OCI-LY1 (cell line): ENCODE measurements around the gene SERINC2.
"Not testable (repeated sequence)": the region's sequence is repeated elsewhere in the genome, so short reads cannot be mapped to it uniquely, and the experiment has no call there.

Experiments
- H2AFZ ChIP-seq: fragments of 200-600 bp; sonication (generic), shearing (Covaris generic); 2 replicates; pipeline ENCODE4 v1.6.0; 2014; ENCODE audit warnings: antibody characterized with exemption, mild to moderate bottlenecking, low read length
- H3F3A ChIP-seq: fragments of 200-600 bp; sonication (generic), shearing (Covaris generic); 2 replicates; pipeline ENCODE4 v1.6.0; 2014; ENCODE audit warnings: mild to moderate bottlenecking, antibody characterized with exemption, low read length, moderate library complexity; ENCODE audit not compliant: insufficient read depth
- H3K27ac ChIP-seq: fragments of 200-600 bp; sonication (generic); 2 replicates; pipeline ENCODE4 v1.5.1; 2014; ENCODE audit warnings: low read length, mixed run types, mild to moderate bottlenecking, low read depth; ENCODE audit not compliant: poor library complexity, severe bottlenecking
- H3K27me3 ChIP-seq: fragments of 200-600 bp; sonication (generic); 2 replicates; pipeline ENCODE4 v1.6.0; 2014; ENCODE audit warnings: antibody characterized with exemption, mild to moderate bottlenecking, low read length, moderate library complexity; ENCODE audit not compliant: insufficient read depth
- H3K36me3 ChIP-seq: fragments of 200-600 bp; sonication (generic); 2 replicates; pipeline ENCODE4 v1.6.1; 2014; ENCODE audit warnings: mild to moderate bottlenecking, antibody characterized with exemption, low read length, moderate library complexity, mixed read lengths; ENCODE audit not compliant: insufficient read depth
- H3K4me1 ChIP-seq: fragments of 200-600 bp; sonication (generic); 2 replicates; pipeline ENCODE4 v1.5.1; 2014; ENCODE audit warnings: mild to moderate bottlenecking, low read length, moderate library complexity; ENCODE audit not compliant: insufficient read depth, severe bottlenecking
- H3K4me2 ChIP-seq: fragments of 200-600 bp; sonication (generic), shearing (Covaris generic); 2 replicates; pipeline ENCODE4 v1.6.1; 2014; ENCODE audit warnings: low read length
- H3K4me3 ChIP-seq: fragments of 200-600 bp; sonication (generic); 2 replicates; pipeline ENCODE4 v1.5.1; 2014; ENCODE audit warnings: low read length, low read depth, mild to moderate bottlenecking, mixed read lengths; ENCODE audit not compliant: poor library complexity, severe bottlenecking
- H3K79me2 ChIP-seq: fragments of 200-600 bp; shearing (Covaris generic); 2 replicates; pipeline ENCODE4 v1.6.1; 2016; ENCODE audit warnings: mixed run types, low read length, mixed read lengths; ENCODE audit not compliant: insufficient read depth
- H3K9ac ChIP-seq: fragments of 200-600 bp; sonication (generic), shearing (Covaris generic); 2 replicates; pipeline ENCODE4 v1.6.1; 2014; ENCODE audit warnings: mild to moderate bottlenecking, low read length, mixed read lengths
- H3K9me2 ChIP-seq: fragments of 200-600 bp; sonication (generic), shearing (Covaris generic); 2 replicates; pipeline ENCODE4 v1.6.1; 2014; ENCODE audit warnings: low read depth, mild to moderate bottlenecking, low read length, mixed read lengths
- H3K9me3 ChIP-seq: fragments of 200-600 bp; shearing (Covaris generic); 2 replicates; pipeline ENCODE4 v1.6.1; 2014; ENCODE audit warnings: low read length, mixed read lengths
- H4K20me1 ChIP-seq: fragments of 200-600 bp; sonication (generic), shearing (Covaris generic); 2 replicates; pipeline ENCODE4 v1.6.0; 2016; ENCODE audit warnings: mild to moderate bottlenecking, low read length; ENCODE audit not compliant: insufficient read depth
- CTCF ChIP-seq: fragments of 200-600 bp; sonication (generic), shearing (Covaris generic); IDR thresholded peaks from 2 replicates; pipeline ENCODE4 v1.5.1; 2017; ENCODE audit warnings: mild to moderate bottlenecking, antibody characterized with exemption, low read length, moderate library complexity, mixed read lengths
- EZH2 ChIP-seq: fragments of 200-600 bp; sonication (generic), shearing (Covaris generic); IDR thresholded peaks from 2 replicates; pipeline ENCODE4 v1.8.0; 2017; ENCODE audit warnings: borderline replicate concordance, mixed run types, mild to moderate bottlenecking, antibody characterized with exemption, low read length, moderate library complexity, mixed read lengths

SERINC2 gene

DNA sequence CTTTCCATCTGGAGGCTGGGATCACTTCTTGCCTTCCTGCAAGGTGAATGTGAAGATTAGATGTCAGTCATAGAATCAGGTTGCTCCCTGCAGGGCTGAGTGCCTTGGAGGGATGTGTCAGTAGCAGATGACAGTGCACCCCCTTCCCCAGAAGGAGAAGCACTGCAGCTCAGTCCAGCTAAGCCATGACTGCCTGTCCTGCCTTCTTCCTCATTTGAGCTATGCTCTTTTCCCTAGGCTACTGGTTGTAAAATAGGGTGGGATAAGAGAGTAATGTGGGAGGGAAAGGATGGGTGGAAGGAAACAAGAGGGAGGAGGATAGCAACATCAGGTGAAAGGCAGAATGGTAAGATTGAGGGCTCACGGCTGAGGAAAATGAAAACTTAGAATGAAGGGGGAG is 29.0 kb upstream of the SERINC2 start:
- no peaks in the 10 kb centered on the region for H3K36me3 ChIP-seq
- no peaks in the 10 kb centered on the region for H3K79me2 ChIP-seq
- no peaks in the 10 kb centered on the region for H3F3A ChIP-seq
- no peak overlapping the region for H3K4me3 ChIP-seq
- TF ChIP-seq CTCF = no peak
- no peak for TF ChIP-seq EZH2
- no peaks in the 10 kb centered on the region for H3K27me3 ChIP-seq
- no peak overlapping the region for H2AFZ ChIP-seq
- no peak overlapping the region for H3K27ac ChIP-seq
- H3K9me2 ChIP-seq = no peaks in the 10 kb centered on the region
- no peaks in the 10 kb centered on the region for H3K4me1 ChIP-seq
- H4K20me1 ChIP-seq = no peaks in the 10 kb centered on the region
- no peak overlapping the region for H3K4me2 ChIP-seq
- no peak overlapping the region for H3K9ac ChIP-seq
- H3K9me3 ChIP-seq = no peaks in the 10 kb centered on the region

GRCh38 chr1:31386576-31387243 is 26.3 kb upstream of the SERINC2 start:
- not testable (repeated sequence) for H3K27ac ChIP-seq, H3K4me2 ChIP-seq

GRCh38 chr1:31387612-31388011 is 25.4 kb upstream of the SERINC2 start:
- H3K9me3 ChIP-seq = no peaks in the 10 kb centered on the region
- H3K79me2 ChIP-seq = no peaks in the 10 kb centered on the region

More at GRCh38 chr1:31386576-31387243, 26.3 kb upstream of the SERINC2 start:
- not testable (repeated sequence) for H4K20me1 ChIP-seq, H3K4me1 ChIP-seq, H3K36me3 ChIP-seq, H3K27me3 ChIP-seq, H2AFZ ChIP-seq, H3F3A ChIP-seq, H3K79me2 ChIP-seq, H3K9me2 ChIP-seq, H3K9ac ChIP-seq, H3K9me3 ChIP-seq, H3K4me3 ChIP-seq

More at GRCh38 chr1:31387612-31388011, 25.4 kb upstream of the SERINC2 start:
- no peaks in the 10 kb centered on the region for H3F3A ChIP-seq
- H4K20me1 ChIP-seq = no peaks in the 10 kb centered on the region
- H3K4me1 ChIP-seq = no peaks in the 10 kb centered on the region
- H3K36me3 ChIP-seq = no peaks in the 10 kb centered on the region
- no peaks in the 10 kb centered on the region for H3K27me3 ChIP-seq
- TF ChIP-seq CTCF = no peak
- no peaks in the 10 kb centered on the region for H3K9me2 ChIP-seq
- no peak overlapping the region for H3K4me2 ChIP-seq
- H3K4me3 ChIP-seq = no peak overlapping the region
- no peak overlapping the region for H3K9ac ChIP-seq
- no peak overlapping the region for H2AFZ ChIP-seq
- H3K27ac ChIP-seq = no peak overlapping the region
